Activated naive CD8-positive, alpha-beta T cell treated with anti-CD3 and anti-CD28 coated beads, Interleukin-2, amount 50 U/mL, for 24 hours (primary cell): ENCODE data around the gene TNFRSF1B.

Experiments used
- ATAC-seq: fragments of 150-1000 bp; cut with Tn5 transposase; one replicate; pipeline ENCODE4 v1.10.0; 2021
- DNase-seq: peaks from one replicate; pipeline ENCODE4 v3.0.0; 2021
- H3K27ac Mint-ChIP-seq: one replicate; pipeline ENCODE4 v1.8.0; 2021; ENCODE audit warnings: mild to moderate bottlenecking, mixed read lengths
- H3K27me3 Mint-ChIP-seq: one replicate; pipeline ENCODE4 v1.8.0; 2021; ENCODE audit warnings: mixed read lengths
- H3K36me3 Mint-ChIP-seq: one replicate; pipeline ENCODE4 v1.8.0; 2021; ENCODE audit warnings: low read depth, mixed read lengths
- H3K4me1 Mint-ChIP-seq: one replicate; pipeline ENCODE4 v1.8.0; 2021; ENCODE audit warnings: mixed read lengths
- H3K4me3 Mint-ChIP-seq: one replicate; pipeline ENCODE4 v1.8.0; 2021; ENCODE audit warnings: mild to moderate bottlenecking, moderate library complexity, mixed read lengths
- H3K9me3 Mint-ChIP-seq: one replicate; pipeline ENCODE4 v1.8.0; 2021; ENCODE audit warnings: mixed read lengths

Gene TNFRSF1B

DNA sequence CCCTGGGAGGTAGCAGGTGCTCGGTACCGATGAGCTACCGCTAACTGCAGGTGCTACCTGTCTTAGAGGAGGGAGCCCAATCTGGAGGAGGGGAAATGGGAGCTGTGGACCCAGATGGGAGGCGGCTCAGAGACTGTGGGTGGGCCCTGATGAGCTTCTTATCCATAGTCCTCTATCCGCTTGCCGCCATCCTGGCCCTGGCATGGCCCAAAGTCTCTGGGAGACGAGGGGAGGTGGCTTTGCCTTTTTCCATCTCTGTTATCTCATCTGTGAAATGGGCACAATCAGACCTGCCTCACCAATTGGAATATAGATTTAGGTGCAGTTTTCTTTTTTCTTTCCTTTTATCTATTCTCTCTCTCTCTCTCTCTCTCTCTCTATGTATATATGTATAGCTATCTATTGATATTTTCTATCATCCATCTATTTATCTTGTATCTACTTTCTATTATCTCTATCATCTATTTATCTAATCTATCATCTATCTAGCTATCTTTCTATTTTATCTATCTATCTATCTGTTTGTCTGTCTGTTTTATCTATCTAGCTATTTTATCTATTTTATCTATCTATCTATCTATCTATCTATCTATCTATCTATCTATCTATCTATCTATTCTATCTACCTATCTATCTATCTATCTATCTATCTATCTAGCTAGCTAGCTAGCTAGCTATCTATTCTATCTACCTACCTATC, 16.5 kb downstream of the TNFRSF1B start:
- no peaks in the 10 kb centered on the region for H3K9me3 Mint-ChIP-seq
- H3K36me3 Mint-ChIP-seq: peaks cover 49% of the 10 kb centered on the region
- peaks cover 1% of the 10 kb centered on the region for H3K27me3 Mint-ChIP-seq
- peak overlapping the region; percentile 71 for H3K27ac Mint-ChIP-seq
- H3K4me3 Mint-ChIP-seq: no peak overlapping the region
- H3K4me1 Mint-ChIP-seq: peaks cover 85% of the 10 kb centered on the region
- ATAC-seq (no peak), DNase-seq (no peak)

DNA sequence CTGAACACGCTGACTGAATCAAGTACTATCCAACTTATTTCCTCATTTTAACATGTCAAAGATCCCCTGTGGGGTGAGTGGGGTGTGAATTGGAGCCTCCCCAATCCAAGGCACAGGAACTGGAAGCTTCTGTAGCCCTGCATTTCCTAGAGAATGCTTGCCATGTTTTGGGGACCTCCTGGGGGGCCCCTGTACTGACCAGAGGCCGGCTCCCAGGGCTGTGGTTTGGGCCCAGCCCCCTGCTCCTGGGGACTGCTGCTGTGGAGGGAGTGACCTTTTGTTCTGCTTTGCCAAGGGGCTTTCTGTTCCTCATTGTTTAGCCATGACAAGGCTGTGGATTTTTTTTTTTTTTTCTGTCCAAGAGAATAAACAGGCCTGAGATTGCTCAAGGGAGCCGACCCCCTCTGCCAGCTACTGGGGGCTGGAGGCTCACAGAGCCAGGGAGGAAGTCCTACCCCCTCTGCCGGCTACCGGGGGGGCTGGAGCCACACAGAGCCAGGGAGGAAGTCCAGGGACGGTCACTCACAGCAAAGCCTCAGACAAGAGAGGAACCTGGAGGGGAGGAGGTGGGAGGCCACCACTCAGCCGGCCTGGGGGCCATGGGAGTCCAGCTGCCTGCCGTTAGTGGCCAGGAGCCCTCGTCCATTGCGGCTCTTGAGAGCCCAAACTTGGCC, 17.4 kb downstream of the TNFRSF1B start:
- Mint-ChIP-seq H3K4me3 (no peak overlapping the region), H3K27ac (peak overlapping the region; percentile 71), H3K27me3 (no peaks in the 10 kb centered on the region), H3K36me3 (peaks cover 45% of the 10 kb centered on the region), H3K9me3 (no peaks in the 10 kb centered on the region), H3K4me1 (peaks cover 76% of the 10 kb centered on the region)
- ATAC-seq: no peak
- DNase-seq: no peak

DNA sequence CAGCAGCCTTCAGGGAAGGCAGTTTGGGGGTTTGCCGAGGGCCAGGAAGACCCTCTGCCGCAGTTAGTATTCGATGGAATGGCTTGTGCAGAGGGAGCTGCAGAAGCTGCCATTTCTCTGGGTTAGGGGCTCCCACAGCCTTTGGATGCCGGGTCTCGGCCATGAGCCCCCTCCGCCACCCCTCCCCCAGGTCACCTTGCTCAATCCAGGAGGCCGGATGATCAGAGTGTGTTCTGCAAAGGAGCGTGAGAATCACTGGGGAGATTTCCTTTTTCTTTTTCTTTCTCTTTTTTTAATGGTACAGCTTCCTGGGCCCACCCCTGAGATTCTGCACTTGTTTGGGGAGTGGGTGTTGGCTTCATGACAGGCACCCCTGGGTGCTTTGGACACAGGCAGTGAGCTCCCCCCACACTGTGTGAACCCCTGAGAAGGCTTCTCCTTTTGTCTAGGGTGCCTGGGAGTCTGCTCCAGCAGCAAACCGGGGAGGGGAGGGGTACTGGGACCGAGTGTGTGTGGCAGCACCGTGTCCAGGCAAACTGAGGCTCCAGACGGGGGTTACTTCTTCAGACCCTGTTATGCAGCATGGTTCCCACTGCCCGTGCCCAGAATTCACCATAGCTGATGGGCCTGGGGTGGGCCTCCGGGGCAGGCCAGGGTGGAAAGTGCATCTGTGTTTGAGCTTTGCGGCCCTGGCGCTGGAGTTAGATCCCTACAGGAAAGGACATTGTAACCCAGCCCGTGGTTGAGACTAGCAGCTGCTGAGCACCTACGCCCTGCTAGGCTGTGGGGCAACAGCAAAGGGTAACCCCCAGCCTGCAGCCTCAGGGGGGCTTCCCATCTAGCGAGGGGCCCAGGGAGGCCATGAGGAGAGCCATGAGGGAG, 18.5 kb downstream of the TNFRSF1B start:
- Mint-ChIP-seq H3K4me3 (no peak overlapping the region), H3K27ac (peak overlapping the region; percentile 52)

DNA sequence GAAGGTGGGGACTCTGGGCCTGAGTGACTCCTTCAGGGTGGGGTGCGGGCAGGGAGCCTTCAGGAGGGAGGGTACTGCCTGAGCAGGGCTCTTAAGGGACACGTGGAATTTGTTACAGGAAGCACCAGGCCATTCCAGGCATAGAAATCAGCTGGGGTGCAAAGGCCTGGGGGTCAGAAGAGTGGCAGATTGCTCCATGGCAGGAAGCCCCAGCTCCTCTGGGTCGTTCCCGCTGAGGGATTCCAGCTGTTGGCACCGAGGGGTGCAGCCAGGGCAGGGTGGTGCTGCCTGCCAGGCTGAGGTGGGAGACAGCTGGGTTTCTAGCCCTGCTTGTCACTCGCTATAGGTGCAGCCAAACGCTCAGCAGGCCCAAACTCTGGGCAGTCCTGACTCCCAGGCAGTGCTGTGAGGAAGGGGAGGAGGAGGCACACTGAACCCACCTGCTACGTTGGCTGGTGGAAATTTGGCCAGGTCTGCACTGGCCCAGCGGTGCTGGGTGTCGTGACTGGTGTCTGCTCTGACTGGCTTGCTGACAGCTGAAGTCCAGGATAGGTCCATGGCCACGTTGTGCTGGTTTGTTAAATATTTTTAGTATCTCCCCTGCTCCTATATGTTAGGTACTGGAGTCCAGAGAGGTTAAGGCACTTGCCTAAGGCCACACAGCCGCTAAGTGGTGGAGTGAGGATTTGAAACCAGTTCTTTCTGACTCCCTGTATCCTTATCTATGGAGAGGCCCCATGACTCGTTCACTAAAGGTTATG, 19.3 kb downstream of the TNFRSF1B start:
- peak overlapping the region; percentile 52 for H3K27ac Mint-ChIP-seq

More for the DNA sequence above, 18.5 kb downstream of the TNFRSF1B start:
- no peaks in the 10 kb centered on the region for H3K27me3 Mint-ChIP-seq
- H3K36me3 Mint-ChIP-seq: peaks cover 44% of the 10 kb centered on the region
- peaks cover 70% of the 10 kb centered on the region for H3K4me1 Mint-ChIP-seq
- DNase-seq (no peak), ATAC-seq (no peak)
- H3K9me3 Mint-ChIP-seq: no peaks in the 10 kb centered on the region

DNA sequence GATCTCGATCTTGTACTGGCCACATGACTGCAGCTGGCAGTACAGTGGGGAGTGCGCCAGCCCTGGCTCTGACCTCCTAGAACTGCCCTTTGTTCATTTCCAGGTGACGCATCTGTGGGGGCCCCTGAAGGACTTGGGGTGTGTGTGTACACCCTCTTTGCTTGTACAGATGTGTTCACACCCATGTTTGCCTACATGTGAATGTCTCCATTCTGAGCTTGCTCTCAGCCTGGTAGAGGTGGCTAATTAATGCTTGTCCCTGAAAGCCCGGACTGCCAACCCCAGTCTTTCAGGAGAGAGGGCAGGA, 19.8 kb downstream of the TNFRSF1B start:
- no peaks in the 10 kb centered on the region for H3K9me3 Mint-ChIP-seq
- H3K4me1 Mint-ChIP-seq: peaks cover 61% of the 10 kb centered on the region
- H3K27me3 Mint-ChIP-seq: no peaks in the 10 kb centered on the region
- ATAC-seq (peak; percentile 47), DNase-seq (no peak)
- peaks cover 46% of the 10 kb centered on the region for H3K36me3 Mint-ChIP-seq
- no peak overlapping the region for H3K4me3 Mint-ChIP-seq
- peak overlapping the region; percentile 52 for H3K27ac Mint-ChIP-seq

More for the DNA sequence above, 19.3 kb downstream of the TNFRSF1B start:
- H3K4me3 Mint-ChIP-seq: no peak overlapping the region
- no peaks in the 10 kb centered on the region for H3K9me3 Mint-ChIP-seq
- H3K4me1 Mint-ChIP-seq: peaks cover 65% of the 10 kb centered on the region
- H3K36me3 Mint-ChIP-seq: peaks cover 47% of the 10 kb centered on the region
- DNase-seq: no peak
- no peaks in the 10 kb centered on the region for H3K27me3 Mint-ChIP-seq
- no peak for ATAC-seq

DNA sequence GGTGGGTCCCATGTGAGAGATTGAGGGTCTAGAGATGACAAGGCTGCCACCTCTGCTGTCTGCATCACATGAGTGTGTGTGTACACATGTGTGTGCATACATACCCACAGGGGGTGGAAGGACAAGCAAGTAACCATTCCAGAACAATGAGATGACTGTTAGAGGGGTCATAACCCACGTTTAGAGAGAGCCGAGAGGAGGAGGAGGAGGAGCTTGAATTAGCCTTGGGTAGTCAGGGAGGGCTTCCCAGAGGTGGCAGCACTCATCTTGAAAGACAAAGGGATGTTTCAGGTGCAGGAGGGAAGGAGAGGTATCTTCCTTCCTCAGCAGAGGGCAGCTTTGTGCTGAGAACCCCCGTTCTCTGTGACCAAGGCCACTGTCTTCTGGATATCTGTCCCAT, 21.3 kb downstream of the TNFRSF1B start:
- Mint-ChIP-seq H3K9me3 (no peaks in the 10 kb centered on the region), H3K4me1 (peaks cover 46% of the 10 kb centered on the region), H3K36me3 (peaks cover 45% of the 10 kb centered on the region)

DNA sequence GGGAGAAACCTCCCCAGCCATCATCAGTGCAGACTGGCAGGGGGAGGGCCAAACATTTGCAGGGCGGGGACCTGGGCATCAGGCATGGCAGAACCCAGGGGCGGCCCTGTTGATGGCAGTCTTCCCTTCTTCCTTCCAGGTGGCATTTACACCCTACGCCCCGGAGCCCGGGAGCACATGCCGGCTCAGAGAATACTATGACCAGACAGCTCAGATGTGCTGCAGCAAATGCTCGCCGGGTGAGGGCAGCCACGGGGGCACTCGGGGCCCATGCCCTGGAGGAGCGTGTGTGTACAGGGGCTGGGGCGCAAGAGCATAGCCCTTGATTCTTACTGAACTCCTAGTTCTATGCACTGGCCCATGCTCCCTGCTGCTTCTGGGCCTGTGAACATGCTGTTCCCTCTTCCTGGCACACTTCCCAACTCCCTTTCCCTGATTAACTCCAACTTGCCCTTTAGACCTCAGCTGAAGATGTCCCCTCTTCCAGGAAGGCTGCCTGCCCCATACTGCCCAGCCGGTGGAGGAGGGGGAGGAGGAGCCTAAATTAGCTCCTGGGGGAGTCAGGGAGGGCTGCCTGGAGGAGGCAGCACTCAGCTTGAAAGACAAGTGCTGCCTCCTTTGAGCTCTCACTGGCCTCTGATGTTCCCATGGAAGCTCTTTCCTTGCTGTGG, 22.0 kb downstream of the TNFRSF1B start:
- peaks cover 45% of the 10 kb centered on the region for H3K36me3 Mint-ChIP-seq
- H3K4me3 Mint-ChIP-seq: no peak overlapping the region
- no peak for DNase-seq
- no peaks in the 10 kb centered on the region for H3K27me3 Mint-ChIP-seq
- H3K27ac Mint-ChIP-seq: no peak overlapping the region
- H3K4me1 Mint-ChIP-seq: peaks cover 40% of the 10 kb centered on the region
- ATAC-seq: no peak
- H3K9me3 Mint-ChIP-seq: no peaks in the 10 kb centered on the region

More for the DNA sequence above, 21.3 kb downstream of the TNFRSF1B start:
- Mint-ChIP-seq H3K27ac (peak overlapping the region; percentile 43), H3K27me3 (no peaks in the 10 kb centered on the region), H3K4me3 (no peak overlapping the region)
- DNase-seq (no peak), ATAC-seq (no peak)

DNA sequence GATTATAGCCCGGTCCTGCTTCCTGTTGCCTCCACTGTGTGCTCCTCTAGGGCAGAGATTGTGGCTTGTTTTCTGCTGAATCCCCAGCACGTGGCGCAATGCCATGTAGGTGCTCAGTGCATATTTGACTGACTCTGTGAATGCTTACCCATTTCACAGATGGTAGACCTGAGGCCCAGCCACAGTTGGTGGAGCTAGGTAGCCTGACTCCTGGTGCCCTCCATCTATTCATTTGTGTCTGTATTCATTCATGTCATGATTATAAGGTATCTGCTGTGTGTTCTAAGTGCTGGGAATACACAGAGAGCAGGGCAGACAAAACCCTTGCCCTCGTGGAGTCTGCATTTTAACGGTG, 22.5 kb downstream of the TNFRSF1B start:
- ATAC-seq (no peak), DNase-seq (no peak)
- H3K4me1 Mint-ChIP-seq: peaks cover 35% of the 10 kb centered on the region
- no peaks in the 10 kb centered on the region for H3K27me3 Mint-ChIP-seq
- H3K4me3 Mint-ChIP-seq: no peak overlapping the region
- peaks cover 46% of the 10 kb centered on the region for H3K36me3 Mint-ChIP-seq
- H3K27ac Mint-ChIP-seq: no peak overlapping the region
- no peaks in the 10 kb centered on the region for H3K9me3 Mint-ChIP-seq

DNA sequence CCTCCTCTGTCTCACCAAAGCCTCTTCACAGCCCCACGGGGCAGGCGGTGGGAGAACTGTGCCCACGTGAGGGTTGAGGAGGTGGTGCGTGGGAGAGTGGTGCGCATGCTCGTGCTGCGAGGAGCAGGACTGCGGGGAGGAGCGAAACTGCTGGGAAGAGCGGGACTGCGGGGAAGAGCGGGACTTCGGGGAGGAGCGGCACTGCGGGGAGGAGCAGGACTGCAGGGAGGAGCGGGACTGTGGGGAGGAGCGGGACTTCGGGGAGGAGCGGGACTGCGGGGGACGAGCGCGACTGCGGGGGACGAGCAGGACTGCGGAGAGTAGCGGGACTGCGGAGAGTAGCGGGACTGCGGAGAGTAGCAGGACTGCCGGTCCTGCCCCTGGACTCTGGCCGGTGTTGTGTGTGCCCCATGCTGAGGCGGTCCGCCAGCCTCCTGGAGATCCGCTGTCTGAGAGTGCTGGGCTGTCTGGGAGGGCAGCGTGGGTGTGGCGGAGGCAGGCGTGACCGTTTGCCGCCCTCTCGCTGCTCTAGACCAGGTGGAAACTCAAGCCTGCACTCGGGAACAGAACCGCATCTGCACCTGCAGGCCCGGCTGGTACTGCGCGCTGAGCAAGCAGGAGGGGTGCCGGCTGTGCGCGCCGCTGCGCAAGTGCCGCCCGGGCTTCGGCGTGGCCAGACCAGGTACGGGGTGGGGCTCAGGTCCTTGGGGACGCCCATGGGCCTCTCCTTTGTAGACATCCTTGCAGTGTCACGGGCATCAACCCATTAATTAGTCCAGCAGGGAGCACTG, 24.6 kb downstream of the TNFRSF1B start:
- no peak for ATAC-seq
- Mint-ChIP-seq H3K4me3 (no peak overlapping the region), H3K27ac (no peak overlapping the region), H3K36me3 (peaks cover 62% of the 10 kb centered on the region), H3K9me3 (no peaks in the 10 kb centered on the region), H3K4me1 (peaks cover 34% of the 10 kb centered on the region), H3K27me3 (no peaks in the 10 kb centered on the region)
- no peak for DNase-seq

DNA sequence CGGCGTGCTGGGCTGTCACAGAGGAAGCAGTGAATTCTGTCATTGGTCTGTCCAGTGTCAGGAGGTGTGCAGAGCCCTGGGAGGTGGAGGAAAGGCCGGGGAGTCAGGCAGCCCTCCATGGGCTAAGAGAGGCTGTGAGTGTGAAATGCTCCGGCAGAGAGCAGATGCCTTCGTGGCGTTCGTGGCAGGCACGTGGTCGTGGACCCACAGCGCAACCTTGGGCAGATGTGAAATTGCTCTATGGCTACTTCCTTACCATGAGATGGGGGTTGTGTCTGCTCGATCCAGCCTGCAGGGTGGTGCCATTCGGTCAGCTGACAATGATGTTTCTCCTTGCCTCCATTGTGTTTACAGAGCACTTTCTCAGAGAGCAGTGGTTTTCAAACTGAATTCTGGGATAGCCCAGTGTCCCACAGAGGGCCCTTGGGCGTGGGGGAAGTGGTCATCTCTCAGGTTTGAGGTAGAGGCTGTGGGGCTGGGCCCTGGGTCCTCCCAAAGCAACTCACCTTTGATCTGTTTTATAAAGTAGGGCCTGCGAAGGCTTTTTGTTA, 27.9 kb downstream of the TNFRSF1B start:
- Mint-ChIP-seq H3K4me3 (no peak overlapping the region), H3K9me3 (no peaks in the 10 kb centered on the region), H3K36me3 (peaks cover 62% of the 10 kb centered on the region), H3K4me1 (peaks cover 49% of the 10 kb centered on the region), H3K27me3 (no peaks in the 10 kb centered on the region), H3K27ac (peak overlapping the region; percentile 45)
- no peak for ATAC-seq
- no peak for DNase-seq

DNA sequence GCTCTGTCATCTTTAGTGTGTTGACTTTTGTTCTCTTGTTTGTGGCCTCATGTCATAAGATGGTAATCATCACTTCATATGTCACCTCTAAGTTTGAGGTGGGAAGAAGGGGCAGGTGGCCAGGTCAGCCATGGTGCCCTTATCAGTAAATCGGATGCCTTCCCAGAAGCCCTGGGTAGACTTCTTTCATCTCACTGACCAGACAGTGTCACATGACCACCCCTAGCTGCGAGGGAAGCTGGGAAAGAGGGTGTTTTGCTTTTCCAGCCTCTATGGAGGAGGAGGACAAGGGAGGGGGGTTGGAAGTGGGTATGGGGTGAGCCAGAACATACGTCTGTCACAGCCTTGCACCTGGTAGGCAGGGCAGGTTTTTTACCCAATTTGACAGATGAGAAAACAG, 28.6 kb downstream of the TNFRSF1B start:
- H3K9me3 Mint-ChIP-seq: no peaks in the 10 kb centered on the region
- no peak overlapping the region for H3K4me3 Mint-ChIP-seq
- DNase-seq: no peak
- no peaks in the 10 kb centered on the region for H3K27me3 Mint-ChIP-seq
- peak overlapping the region; percentile 45 for H3K27ac Mint-ChIP-seq
- H3K4me1 Mint-ChIP-seq: peaks cover 52% of the 10 kb centered on the region
- no peak for ATAC-seq
- H3K36me3 Mint-ChIP-seq: peaks cover 59% of the 10 kb centered on the region

DNA sequence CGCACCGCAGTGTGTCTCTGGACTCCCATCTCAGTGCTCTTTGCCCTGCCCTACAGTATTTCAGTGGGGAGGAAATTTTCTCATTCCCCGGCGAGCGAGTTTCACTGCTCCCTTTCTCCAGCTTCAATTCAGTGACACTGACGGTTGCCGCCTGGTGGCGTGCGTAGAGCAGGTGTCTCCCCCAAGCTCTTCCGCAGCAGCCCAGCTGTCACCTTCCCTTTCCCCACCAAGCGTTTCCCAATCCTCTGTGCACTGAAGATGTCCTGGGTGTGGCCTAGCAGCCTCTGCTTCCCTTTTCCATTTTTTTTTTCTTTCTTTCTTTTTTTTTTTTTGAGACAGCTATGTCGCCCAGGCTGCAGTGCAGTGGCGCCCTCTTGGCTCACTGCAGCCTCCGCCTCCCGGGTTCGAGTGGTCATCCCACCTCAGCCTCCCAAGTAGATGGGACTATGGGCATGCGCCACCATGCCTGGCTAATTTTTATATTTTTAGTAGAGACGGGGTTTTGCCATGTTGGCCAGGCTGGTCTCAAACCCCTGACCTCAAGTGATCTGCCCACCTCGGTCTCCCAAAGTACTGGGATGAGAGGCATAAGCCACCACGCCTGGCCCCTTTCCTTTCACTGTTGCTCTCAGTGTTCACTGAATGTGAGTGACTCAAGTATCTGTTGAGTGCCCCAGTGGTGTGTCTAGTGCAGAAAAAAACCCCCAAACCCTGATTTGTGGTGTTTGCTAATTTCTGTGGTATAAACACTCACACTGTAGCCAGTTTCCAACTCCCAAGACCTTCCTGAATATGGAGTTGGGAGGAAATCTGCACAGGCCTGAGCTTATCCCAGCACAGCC, 30.1 kb downstream of the TNFRSF1B start:
- DNase-seq (no peak), ATAC-seq (peak; percentile 46)
- H3K27me3 Mint-ChIP-seq: no peaks in the 10 kb centered on the region
- H3K36me3 Mint-ChIP-seq: peaks cover 57% of the 10 kb centered on the region
- H3K27ac Mint-ChIP-seq: no peak overlapping the region
- H3K9me3 Mint-ChIP-seq: no peaks in the 10 kb centered on the region
- peaks cover 66% of the 10 kb centered on the region for H3K4me1 Mint-ChIP-seq
- H3K4me3 Mint-ChIP-seq: no peak overlapping the region
